HG02642 (cell line): ENCODE measurements around the gene DDX52.
"Not testable (repeated sequence)": the region's sequence is repeated elsewhere in the genome, so short reads cannot be mapped to it uniquely, and the experiment has no call there.

ENCODE experiments used
- ATAC-seq: cut with Tn5 transposase; IDR thresholded peaks from one replicate; pipeline ENCODE4 v1.9.1; 2021; ENCODE audit warnings: mild to moderate bottlenecking; ENCODE audit not compliant: unreplicated experiment, poor library complexity

Gene DDX52

GRCh38 chr17:37659925-37660324, 16.7 kb upstream of the DDX52 start:
- no peak for ATAC-seq

GRCh38 chr17:37657202-37657601, 14.0 kb upstream of the DDX52 start:
- ATAC-seq: no peak

- no peak for ATAC-seq
Measured at GRCh38 chr17:37651849-37652248, 8.6 kb upstream of the DDX52 start.

GRCh38 chr17:37650419-37651003, 7.3 kb upstream of the DDX52 start:
- ATAC-seq: no peak

GRCh38 chr17:37648555-37648954, 5.3 kb upstream of the DDX52 start:
- no peak for ATAC-seq

GRCh38 chr17:37647856-37648255, 4.6 kb upstream of the DDX52 start:
- ATAC-seq: no peak

- no peak for ATAC-seq
Measured at GRCh38 chr17:37643869-37644268, 623 bp upstream of the DDX52 start.

- ATAC-seq: peak; percentile 7
Measured at GRCh38 chr17:37642681-37643080, 565 bp downstream of the DDX52 start.

GRCh38 chr17:37640015-37640414, 3.2 kb downstream of the DDX52 start:
- no peak for ATAC-seq

GRCh38 chr17:37637956-37638355, 5.3 kb downstream of the DDX52 start:
- no peak for ATAC-seq

GRCh38 chr17:37616430-37616829, 26.8 kb downstream of the DDX52 start:
- ATAC-seq: not testable (repeated sequence)

- no peak for ATAC-seq
Measured at GRCh38 chr17:37614823-37615222, 28.4 kb downstream of the DDX52 start.

GRCh38 chr17:37614391-37614790, 28.9 kb downstream of the DDX52 start:
- no peak for ATAC-seq

- no peak for ATAC-seq
Measured at GRCh38 chr17:37610971-37611370, 32.3 kb downstream of the DDX52 start.

- not testable (repeated sequence) for ATAC-seq
Measured at GRCh38 chr17:37610041-37610420, 33.2 kb downstream of the DDX52 start.

- ATAC-seq: peak; percentile 95
Measured at GRCh38 chr17:37609170-37610040, 33.8 kb downstream of the DDX52 start, which contains the start of gene SYNRG. Gene SYNRG, minus strand, starts transcription at chr17:37609418. Its CDS starts 63 bp downstream, at chr17:37609355.

- ATAC-seq: peak; percentile 27
Measured at GRCh38 chr17:37608351-37609169, 34.7 kb downstream of the DDX52 start.

- ATAC-seq: no peak
Measured at GRCh38 chr17:37607637-37608331, 35.5 kb downstream of the DDX52 start.

- no peak for ATAC-seq
Measured at GRCh38 chr17:37605813-37606505, 37.3 kb downstream of the DDX52 start.

- no peak for ATAC-seq
Measured at GRCh38 chr17:37605081-37605480, 38.2 kb downstream of the DDX52 start.
